ENCODE data around the gene MTUS2. TPM values are rescaled to one million over a fixed set of nuclear protein-coding genes. Genes with fewer than 3 reads are reported as not detected.
"Not testable (repeated sequence)": the region's sequence is repeated elsewhere in the genome, so short reads cannot be mapped to it uniquely, and the experiment has no call there.

Gene MTUS2
- total RNA-seq, 1 experiment from 2014 or later, result not detected

GRCh38 chr13:28984326-28984725 is 164.2 kb downstream of the MTUS2 start:
- DNase-seq (ENCODE audit: low read depth, low spot score), result no peak
- in situ Hi-C loops (cut with HindIII; ENCODE audit: low pct_unique_long_range_greater_than_20kb, low sequenced_read_pairs), result no loop called here

GRCh38 chr13:28984825-28985224 is 164.7 kb downstream of the MTUS2 start:
- in situ Hi-C loops (cut with HindIII; ENCODE audit: low pct_unique_long_range_greater_than_20kb, low sequenced_read_pairs), result no loop called here
- no peak for DNase-seq (ENCODE audit: low read depth, low spot score)

- in situ Hi-C loops (cut with HindIII; ENCODE audit: low pct_unique_long_range_greater_than_20kb, low sequenced_read_pairs), result not testable (repeated sequence)
These were observed 170.2 kb downstream of the MTUS2 start for GRCh38 chr13:28990378-28990777.

GRCh38 chr13:28991764-28992163 is 171.6 kb downstream of the MTUS2 start:
- DNase-seq (ENCODE audit: low read depth, low spot score), result no peak
- in situ Hi-C loops (cut with HindIII; ENCODE audit: low pct_unique_long_range_greater_than_20kb, low sequenced_read_pairs), result no loop called here

More at GRCh38 chr13:28990378-28990777, 170.2 kb downstream of the MTUS2 start:
- not testable (repeated sequence) for DNase-seq (ENCODE audit: low read depth, low spot score)

- in situ Hi-C loops (cut with HindIII; ENCODE audit: low pct_unique_long_range_greater_than_20kb, low sequenced_read_pairs), result no loop called here
- no peak for DNase-seq (ENCODE audit: low read depth, low spot score)
These were observed 180.7 kb downstream of the MTUS2 start for GRCh38 chr13:29000826-29001225.

GRCh38 chr13:29005035-29005762 is 185.1 kb downstream of the MTUS2 start:
- no peak for DNase-seq (ENCODE audit: low read depth, low spot score)
- in situ Hi-C loops (cut with HindIII; ENCODE audit: low pct_unique_long_range_greater_than_20kb, low sequenced_read_pairs), result no loop called here

- no peak for DNase-seq (ENCODE audit: low read depth, low spot score)
- in situ Hi-C loops (cut with HindIII; ENCODE audit: low pct_unique_long_range_greater_than_20kb, low sequenced_read_pairs), result no loop called here
These were observed 185.6 kb downstream of the MTUS2 start for GRCh38 chr13:29005763-29006120.

- DNase-seq (ENCODE audit: low read depth, low spot score), result no peak
- in situ Hi-C loops (cut with HindIII; ENCODE audit: low pct_unique_long_range_greater_than_20kb, low sequenced_read_pairs), result no loop called here
These were observed 186.3 kb downstream of the MTUS2 start for GRCh38 chr13:29006359-29006850.

GRCh38 chr13:29008296-29008695 is 188.2 kb downstream of the MTUS2 start:
- in situ Hi-C loops (cut with HindIII; ENCODE audit: low pct_unique_long_range_greater_than_20kb, low sequenced_read_pairs), result no loop called here
- DNase-seq (ENCODE audit: low read depth, low spot score), result no peak

- no peak for DNase-seq (ENCODE audit: low read depth, low spot score)
- in situ Hi-C loops (cut with HindIII; ENCODE audit: low pct_unique_long_range_greater_than_20kb, low sequenced_read_pairs), result no loop called here
These were observed 200.2 kb downstream of the MTUS2 start for GRCh38 chr13:29020314-29020713.

GRCh38 chr13:29021311-29021710 is 201.2 kb downstream of the MTUS2 start:
- no peak for DNase-seq (ENCODE audit: low read depth, low spot score)
- in situ Hi-C loops (cut with HindIII; ENCODE audit: low pct_unique_long_range_greater_than_20kb, low sequenced_read_pairs), result no loop called here

- no peak for DNase-seq (ENCODE audit: low read depth, low spot score)
- in situ Hi-C loops (cut with HindIII; ENCODE audit: low pct_unique_long_range_greater_than_20kb, low sequenced_read_pairs), result no loop called here
These were observed 201.6 kb downstream of the MTUS2 start for GRCh38 chr13:29021717-29022116.

- no peak for DNase-seq (ENCODE audit: low read depth, low spot score)
- in situ Hi-C loops (cut with HindIII; ENCODE audit: low pct_unique_long_range_greater_than_20kb, low sequenced_read_pairs), result no loop called here
These were observed 202.3 kb downstream of the MTUS2 start for GRCh38 chr13:29022410-29022809.

GRCh38 chr13:29022968-29023367 is 202.8 kb downstream of the MTUS2 start:
- no peak for DNase-seq (ENCODE audit: low read depth, low spot score)
- in situ Hi-C loops (cut with HindIII; ENCODE audit: low pct_unique_long_range_greater_than_20kb, low sequenced_read_pairs), result no loop called here

- in situ Hi-C loops (cut with HindIII; ENCODE audit: low pct_unique_long_range_greater_than_20kb, low sequenced_read_pairs), result no loop called here
These were observed 204.6 kb downstream of the MTUS2 start for GRCh38 chr13:29024783-29025182.

GRCh38 chr13:29028868-29029267 is 208.7 kb downstream of the MTUS2 start:
- in situ Hi-C loops (cut with HindIII; ENCODE audit: low pct_unique_long_range_greater_than_20kb, low sequenced_read_pairs), result no loop called here
- DNase-seq (ENCODE audit: low read depth, low spot score), result no peak

More at GRCh38 chr13:29024783-29025182, 204.6 kb downstream of the MTUS2 start:
- DNase-seq (ENCODE audit: low read depth, low spot score), result no peak

GRCh38 chr13:29038700-29039099 is 218.6 kb downstream of the MTUS2 start:
- in situ Hi-C loops (cut with HindIII; ENCODE audit: low pct_unique_long_range_greater_than_20kb, low sequenced_read_pairs), result no loop called here

GRCh38 chr13:29039212-29039611 is 219.1 kb downstream of the MTUS2 start:
- no peak for DNase-seq (ENCODE audit: low read depth, low spot score)
- in situ Hi-C loops (cut with HindIII; ENCODE audit: low pct_unique_long_range_greater_than_20kb, low sequenced_read_pairs), result no loop called here

More at GRCh38 chr13:29038700-29039099, 218.6 kb downstream of the MTUS2 start:
- DNase-seq (ENCODE audit: low read depth, low spot score), result no peak

GRCh38 chr13:29046588-29046987 is 226.4 kb downstream of the MTUS2 start:
- in situ Hi-C loops (cut with HindIII; ENCODE audit: low pct_unique_long_range_greater_than_20kb, low sequenced_read_pairs), result no loop called here
- DNase-seq (ENCODE audit: low read depth, low spot score), result no peak
